Calu3 (cell line): Measurements from ENCODE around the gene SGTA. TPM values are rescaled to one million over a fixed set of nuclear protein-coding genes. Genes with fewer than 3 reads are reported as not detected.

Experiments used
- BruUV-seq: library from RNA; stranded (reverse); fragments of 400-500 nt; replicated peaks from 2 replicates; lab custom pipeline; 2021; lab: Mats Ljungman, UMichigan
- CTCF ChIA-PET: fragments of 300-600 bp; sonication (Branson Sonifier 250); formaldehyde crosslinking; loops from one replicate; lab custom pipeline; 2022; ENCODE audit warnings: antibody characterized with exemption; lab: Charles Lee
- DNase-seq: peaks from one replicate; pipeline ENCODE4 v3.0.0; 2022
- H3K27ac Mint-ChIP-seq: one replicate; pipeline ENCODE4 v1.8.0; 2022; ENCODE audit warnings: mixed read lengths; ENCODE audit not compliant: unreplicated experiment
- H3K27me3 Mint-ChIP-seq: one replicate; pipeline ENCODE4 v1.8.0; 2022; ENCODE audit warnings: mixed read lengths; ENCODE audit not compliant: unreplicated experiment
- H3K36me3 Mint-ChIP-seq: one replicate; pipeline ENCODE4 v1.8.0; 2022; ENCODE audit warnings: mild to moderate bottlenecking, moderate library complexity, mixed read lengths; ENCODE audit not compliant: insufficient read depth, unreplicated experiment
- H3K4me1 Mint-ChIP-seq: one replicate; pipeline ENCODE4 v1.8.0; 2022; ENCODE audit warnings: mild to moderate bottlenecking, low read depth, mixed read lengths; ENCODE audit not compliant: unreplicated experiment
- H3K4me3 Mint-ChIP-seq: one replicate; pipeline ENCODE4 v1.8.0; 2022; ENCODE audit warnings: mild to moderate bottlenecking, low read depth, moderate library complexity, mixed read lengths; ENCODE audit not compliant: unreplicated experiment
- H3K9me3 Mint-ChIP-seq: one replicate; pipeline ENCODE4 v1.8.0; 2022; ENCODE audit warnings: low read depth, mixed read lengths; ENCODE audit not compliant: unreplicated experiment
- CTCF ChIP-seq: fragments of 200-600 bp; IDR thresholded peaks from one replicate; pipeline ENCODE4 v1.8.0; 2022; ENCODE audit warnings: antibody characterized with exemption; ENCODE audit not compliant: unreplicated experiment
- intact Hi-C: fragments of 100-400 bp; cut with micrococcal nuclease; formaldehyde crosslinking; loops from one replicate; pipeline ENCODE4 v1.10.0; 2022; ENCODE audit not compliant: unreplicated experiment
- total RNA-seq: library from RNA; stranded (reverse); gene quantifications from 2 replicates; pipeline ENCODE4 v1.2.3, GENCODE V29; 2022

SGTA gene
- total RNA-seq, 1 experiment from 2014 or later, result 44.7 TPM

- CTCF ChIA-PET, result interaction anchor here (0.5 to 1.3 kb wide), 3 partner anchors 26 to 353 kb away, joined by 3 to 5 read pairs (median 4); no protein-coding TSS in a partner anchor
- Mint-ChIP-seq H3K4me3 (no peak overlapping the region), H3K27me3 (peaks cover 60% of the 10 kb centered on the region), H3K36me3 (peaks cover 4% of the 10 kb centered on the region), H3K4me1 (no peaks in the 10 kb centered on the region), H3K9me3 (no peaks in the 10 kb centered on the region), H3K27ac (no peak overlapping the region)
- TF ChIP-seq CTCF, result no peak
- BruUV-seq, result no TSS peak
- intact Hi-C loops, result no loop called here
- DNase-seq, result no peak
Measured at GRCh38 chr19:2726904-2727639, 56.0 kb downstream of the SGTA start.

GRCh38 chr19:2726160-2726855 lies 56.8 kb downstream of the SGTA start:
- BruUV-seq, result no TSS peak

GRCh38 chr19:2724148-2724557 lies 58.9 kb downstream of the SGTA start:
- Mint-ChIP-seq H3K27ac (no peak overlapping the region), H3K9me3 (no peaks in the 10 kb centered on the region), H3K36me3 (peaks cover 4% of the 10 kb centered on the region), H3K4me3 (no peak overlapping the region), H3K27me3 (peaks cover 74% of the 10 kb centered on the region), H3K4me1 (no peaks in the 10 kb centered on the region)
- no peak for TF ChIP-seq CTCF
- CTCF ChIA-PET, result no interaction called here
- intact Hi-C loops, result no loop called here
- DNase-seq, result no peak
- BruUV-seq, result no TSS peak

More at GRCh38 chr19:2726160-2726855, 56.8 kb downstream of the SGTA start:
- Mint-ChIP-seq H3K36me3 (peaks cover 4% of the 10 kb centered on the region), H3K27ac (no peak overlapping the region), H3K4me3 (no peak overlapping the region), H3K4me1 (no peaks in the 10 kb centered on the region), H3K27me3 (peaks cover 61% of the 10 kb centered on the region), H3K9me3 (no peaks in the 10 kb centered on the region)
- DNase-seq, result no peak
- intact Hi-C loops, result no loop called here
- no peak for TF ChIP-seq CTCF
- CTCF ChIA-PET, result interaction anchor here (0.9 kb wide), 1 partner anchor 26 kb away, joined by 5 read pairs; no protein-coding TSS in a partner anchor

- Mint-ChIP-seq H3K36me3 (peaks cover 3% of the 10 kb centered on the region), H3K27me3 (peaks cover 72% of the 10 kb centered on the region), H3K4me1 (no peaks in the 10 kb centered on the region), H3K4me3 (no peak overlapping the region), H3K9me3 (no peaks in the 10 kb centered on the region), H3K27ac (no peak overlapping the region)
- intact Hi-C loops, result no loop called here
- TF ChIP-seq CTCF, result no peak
- no peak for DNase-seq
- no TSS peak for BruUV-seq
- CTCF ChIA-PET, result no interaction called here
Measured at GRCh38 chr19:2723747-2724146, 59.3 kb downstream of the SGTA start.
